NB4 (cell line): ENCODE results near the gene CAMTA1.

Experiments
- CTCF ChIP-seq: IDR thresholded peaks from one replicate; pipeline ENCODE4 v1.5.1; 2012; ENCODE audit warnings: low read depth, low read length
- MAX ChIP-seq: IDR thresholded peaks from 2 replicates; pipeline ENCODE4 v1.6.1; 2011; ENCODE audit warnings: low read depth, low read length
- MYC ChIP-seq: IDR thresholded peaks from 2 replicates; pipeline ENCODE4 v1.6.1; 2011; ENCODE audit warnings: low read depth, low read length

GRCh38 chr1:7151978-7152377 lies 366.7 kb downstream of the CAMTA1 start:
- no peak for TF ChIP-seq CTCF
- no peak for TF ChIP-seq MYC
- no peak for TF ChIP-seq MAX
